SK-N-SH treated with all-trans-retinoic acid at 6 μM for 48 hours (cell line): ENCODE measurements around the gene PCDHGB1.

Experiments used
- ESRRG ChIP-seq: fragments of 250-450 bp; sonication (Bioruptor Pico); IDR thresholded peaks from 2 replicates; pipeline ENCODE4 v1.6.1; 2021; ENCODE audit warnings: mild to moderate bottlenecking
- GLIS3 ChIP-seq: fragments of 250-450 bp; sonication (Bioruptor Pico); IDR thresholded peaks from 2 replicates; pipeline ENCODE4 v1.5.0; 2020; ENCODE audit warnings: mild to moderate bottlenecking, moderate library complexity
- ISL1 ChIP-seq: fragments of 250-450 bp; sonication (Bioruptor Pico); IDR thresholded peaks from 2 replicates; pipeline ENCODE4 v2.1.2; 2022; ENCODE audit warnings: mild to moderate bottlenecking, moderate library complexity
- OSR1 ChIP-seq: fragments of 250-450 bp; sonication (Bioruptor Pico); IDR thresholded peaks from 2 replicates; pipeline ENCODE4 v1.8.0; 2022; ENCODE audit warnings: moderate library complexity, mild to moderate bottlenecking, inconsistent platforms
- PPARA ChIP-seq: fragments of 250-450 bp; sonication (Bioruptor Pico); IDR thresholded peaks from 2 replicates; pipeline ENCODE4 v1.5.0; 2020; ENCODE audit warnings: mild to moderate bottlenecking, borderline replicate concordance
- RARB ChIP-seq: fragments of 250-450 bp; sonication (Bioruptor Pico); IDR thresholded peaks from 2 replicates; pipeline ENCODE4 v1.8.0; 2021; ENCODE audit warnings: mild to moderate bottlenecking, moderate library complexity
- SNAI2 ChIP-seq: fragments of 250-450 bp; sonication (Bioruptor Pico); IDR thresholded peaks from 2 replicates; pipeline ENCODE4 v1.5.0; 2020; ENCODE audit warnings: mild to moderate bottlenecking, moderate library complexity
- TCF4 ChIP-seq: fragments of 250-450 bp; sonication (Bioruptor Pico); IDR thresholded peaks from 2 replicates; pipeline ENCODE4 v1.8.0; 2021; ENCODE audit warnings: mild to moderate bottlenecking, moderate library complexity, borderline replicate concordance
- ZFP30 ChIP-seq: fragments of 450-650 bp; formaldehyde crosslinking; IDR thresholded peaks from 2 replicates; pipeline ENCODE4 v1.5.0; 2022; ENCODE audit warnings: mild to moderate bottlenecking, moderate library complexity
- ZNF70 ChIP-seq: fragments of 450-650 bp; formaldehyde crosslinking; IDR thresholded peaks from 2 replicates; pipeline ENCODE4 v1.5.0; 2020; ENCODE audit warnings: mild to moderate bottlenecking, moderate library complexity
- ZNF8 ChIP-seq: fragments of 450-650 bp; formaldehyde crosslinking; IDR thresholded peaks from 2 replicates; pipeline ENCODE4 v1.5.0; 2020; ENCODE audit warnings: mild to moderate bottlenecking, moderate library complexity
- TF ChIP-seq, protein P1 (sequence below): fragments of 250-450 bp; sonication (Bioruptor Pico); IDR thresholded peaks from 2 replicates; pipeline ENCODE4 v1.8.0; 2020; ENCODE audit warnings: mild to moderate bottlenecking, moderate library complexity, borderline replicate concordance
- TF ChIP-seq, protein P2 (sequence below): fragments of 250-450 bp; sonication (Bioruptor Pico); IDR thresholded peaks from 2 replicates; pipeline ENCODE4 v1.5.1; 2021; ENCODE audit warnings: mild to moderate bottlenecking, moderate library complexity
- TF ChIP-seq, protein P3 (sequence below): fragments of 250-450 bp; sonication (Bioruptor Pico); IDR thresholded peaks from 2 replicates; pipeline ENCODE4 v1.5.1; 2020; ENCODE audit warnings: low read depth, mild to moderate bottlenecking, moderate library complexity

DNA sequence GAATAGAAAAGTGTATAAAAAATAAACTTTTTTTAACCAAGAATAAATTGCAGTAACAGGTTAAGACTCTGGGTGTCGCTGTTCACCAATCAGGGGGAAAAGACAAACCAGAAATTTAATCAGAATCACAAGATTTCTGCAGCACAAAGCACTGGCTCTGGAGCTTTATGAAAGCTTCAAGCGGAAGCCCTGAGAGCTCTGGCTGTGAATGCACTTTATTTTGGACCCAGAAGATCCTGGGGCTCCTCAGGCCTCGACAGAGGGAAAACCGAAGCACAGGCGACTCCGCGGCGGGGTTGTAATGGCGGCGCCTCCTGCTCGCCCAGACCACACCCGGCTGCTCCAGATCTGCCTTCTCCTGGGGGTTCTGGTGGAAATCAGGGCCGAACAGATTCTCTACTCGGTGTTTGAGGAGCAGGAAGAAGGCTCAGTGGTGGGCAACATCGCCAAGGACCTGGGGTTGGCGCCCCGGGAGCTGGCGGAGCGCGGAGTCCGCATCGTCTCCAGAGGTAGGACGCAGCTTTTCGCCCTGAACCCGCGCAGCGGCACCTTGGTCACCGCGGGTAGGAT, 5.1 kb downstream of the PCDHGB1 start, which contains the start of gene PCDHGA4:
- TF ChIP-seq ZFP30 (CRISPR knock-in tag) (no peak), RARB (CRISPR knock-in tag) (no peak), ESRRG (no peak), OSR1 (CRISPR knock-in tag) (no peak), ISL1 (no peak), PPARA (no peak), SNAI2 (CRISPR knock-in tag) (no peak), ZNF8 (no peak), TCF4 (CRISPR knock-in tag) (no peak), GLIS3 (CRISPR knock-in tag) (no peak), ZNF70 (CRISPR knock-in tag) (no peak)
- TF ChIP-seq, protein P1, sequence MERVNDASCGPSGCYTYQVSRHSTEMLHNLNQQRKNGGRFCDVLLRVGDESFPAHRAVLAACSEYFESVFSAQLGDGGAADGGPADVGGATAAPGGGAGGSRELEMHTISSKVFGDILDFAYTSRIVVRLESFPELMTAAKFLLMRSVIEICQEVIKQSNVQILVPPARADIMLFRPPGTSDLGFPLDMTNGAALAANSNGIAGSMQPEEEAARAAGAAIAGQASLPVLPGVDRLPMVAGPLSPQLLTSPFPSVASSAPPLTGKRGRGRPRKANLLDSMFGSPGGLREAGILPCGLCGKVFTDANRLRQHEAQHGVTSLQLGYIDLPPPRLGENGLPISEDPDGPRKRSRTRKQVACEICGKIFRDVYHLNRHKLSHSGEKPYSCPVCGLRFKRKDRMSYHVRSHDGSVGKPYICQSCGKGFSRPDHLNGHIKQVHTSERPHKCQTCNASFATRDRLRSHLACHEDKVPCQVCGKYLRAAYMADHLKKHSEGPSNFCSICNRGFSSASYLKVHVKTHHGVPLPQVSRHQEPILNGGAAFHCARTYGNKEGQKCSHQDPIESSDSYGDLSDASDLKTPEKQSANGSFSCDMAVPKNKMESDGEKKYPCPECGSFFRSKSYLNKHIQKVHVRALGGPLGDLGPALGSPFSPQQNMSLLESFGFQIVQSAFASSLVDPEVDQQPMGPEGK (CRISPR knock-in tag), result no peak
- TF ChIP-seq, protein P2, sequence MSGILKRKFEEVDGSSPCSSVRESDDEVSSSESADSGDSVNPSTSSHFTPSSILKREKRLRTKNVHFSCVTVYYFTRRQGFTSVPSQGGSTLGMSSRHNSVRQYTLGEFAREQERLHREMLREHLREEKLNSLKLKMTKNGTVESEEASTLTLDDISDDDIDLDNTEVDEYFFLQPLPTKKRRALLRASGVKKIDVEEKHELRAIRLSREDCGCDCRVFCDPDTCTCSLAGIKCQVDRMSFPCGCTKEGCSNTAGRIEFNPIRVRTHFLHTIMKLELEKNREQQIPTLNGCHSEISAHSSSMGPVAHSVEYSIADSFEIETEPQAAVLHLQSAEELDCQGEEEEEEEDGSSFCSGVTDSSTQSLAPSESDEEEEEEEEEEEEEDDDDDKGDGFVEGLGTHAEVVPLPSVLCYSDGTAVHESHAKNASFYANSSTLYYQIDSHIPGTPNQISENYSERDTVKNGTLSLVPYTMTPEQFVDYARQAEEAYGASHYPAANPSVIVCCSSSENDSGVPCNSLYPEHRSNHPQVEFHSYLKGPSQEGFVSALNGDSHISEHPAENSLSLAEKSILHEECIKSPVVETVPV (CRISPR knock-in tag), result no peak
- TF ChIP-seq, protein P3, sequence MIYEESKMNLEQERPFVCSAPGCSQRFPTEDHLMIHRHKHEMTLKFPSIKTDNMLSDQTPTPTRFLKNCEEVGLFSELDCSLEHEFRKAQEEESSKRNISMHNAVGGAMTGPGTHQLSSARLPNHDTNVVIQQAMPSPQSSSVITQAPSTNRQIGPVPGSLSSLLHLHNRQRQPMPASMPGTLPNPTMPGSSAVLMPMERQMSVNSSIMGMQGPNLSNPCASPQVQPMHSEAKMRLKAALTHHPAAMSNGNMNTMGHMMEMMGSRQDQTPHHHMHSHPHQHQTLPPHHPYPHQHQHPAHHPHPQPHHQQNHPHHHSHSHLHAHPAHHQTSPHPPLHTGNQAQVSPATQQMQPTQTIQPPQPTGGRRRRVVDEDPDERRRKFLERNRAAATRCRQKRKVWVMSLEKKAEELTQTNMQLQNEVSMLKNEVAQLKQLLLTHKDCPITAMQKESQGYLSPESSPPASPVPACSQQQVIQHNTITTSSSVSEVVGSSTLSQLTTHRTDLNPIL (CRISPR knock-in tag), result no peak
